ENCODE results near the gene RUNX2. TPM values are rescaled to one million over a fixed set of nuclear protein-coding genes. Genes with fewer than 3 reads are reported as not detected.

Gene RUNX2
- total RNA-seq, 1 donor from 2014 or later: 26.1 TPM

DNA sequence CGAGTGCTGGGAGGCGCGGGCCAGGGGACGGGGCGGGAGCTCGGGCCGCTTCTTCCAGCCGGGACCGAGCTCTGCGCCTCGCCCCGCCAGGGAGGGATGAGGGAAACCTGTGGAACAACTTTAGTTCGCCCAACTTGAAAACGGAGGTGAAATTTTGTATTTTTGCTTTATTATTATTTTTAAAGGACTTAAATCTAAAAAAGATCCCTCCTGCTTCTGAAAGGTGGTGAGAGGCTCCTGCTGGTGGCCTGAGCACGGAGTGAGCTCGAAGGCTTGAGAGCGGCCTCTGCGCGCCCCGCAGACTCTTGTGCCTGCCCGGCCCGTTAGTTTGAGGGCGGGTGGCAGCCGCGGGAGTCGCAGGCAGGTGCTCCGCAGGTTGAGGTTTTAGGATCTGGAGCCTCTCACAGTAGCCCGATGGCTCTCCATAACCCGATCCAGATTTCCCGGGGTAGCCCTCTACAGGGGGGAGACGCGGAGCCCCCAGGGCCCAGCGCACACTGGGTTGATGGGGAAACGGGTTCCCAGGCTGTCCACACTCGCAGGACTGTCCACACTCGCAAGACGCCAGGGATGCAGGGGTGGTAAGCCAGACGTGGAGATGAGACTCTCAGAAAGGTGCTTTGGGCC lies 95.8 kb downstream of the RUNX2 start:
- Mint-ChIP-seq H3K4me3 (ENCODE audit: unreplicated experiment) (peak overlapping the region; percentile 98), H3K27ac (ENCODE audit: unreplicated experiment) (peak overlapping the region; percentile 90), H3K36me3 (ENCODE audit: low read depth, unreplicated experiment) (no peaks in the 10 kb centered on the region), H3K9me3 (ENCODE audit: unreplicated experiment) (no peaks in the 10 kb centered on the region), H3K27me3 (ENCODE audit: low read depth, unreplicated experiment) (no peaks in the 10 kb centered on the region), H3K4me1 (ENCODE audit: low read depth, unreplicated experiment) (peaks cover 21% of the 10 kb centered on the region)
- no peaks in the 10 kb centered on the region for H3K9me3 ChIP-seq (ENCODE audit: insufficient read depth, low read depth, low read length)
- peak overlapping the region; percentile 96 for H3K9ac ChIP-seq (ENCODE audit: low read length)
- peak overlapping the region; percentile 61 for H2AFZ ChIP-seq (ENCODE audit: low read depth, low read length)
- no peak for FAIRE-seq
- H3K4me2 ChIP-seq (ENCODE audit: low read length): peak overlapping the region; percentile 98
- H4K20me1 ChIP-seq (ENCODE audit: insufficient read depth, low read length): no peaks in the 10 kb centered on the region
- H3K4me3 ChIP-seq (ENCODE audit: insufficient read depth, low read depth, low read length): peak overlapping the region; percentile 86
- H3K36me3 ChIP-seq (ENCODE audit: insufficient read depth, low read length): peaks cover 2% of the 10 kb centered on the region
- H3K27me3 ChIP-seq (ENCODE audit: insufficient read depth, low read length): no peaks in the 10 kb centered on the region
- H3K79me2 ChIP-seq (ENCODE audit: insufficient read depth, low read length): peaks cover 91% of the 10 kb centered on the region
- no peak for TF ChIP-seq EZH2 (IDR thresholded peaks at IDR 0.05; ENCODE audit: insufficient read depth, low read length)
- TF ChIP-seq, protein P1, sequence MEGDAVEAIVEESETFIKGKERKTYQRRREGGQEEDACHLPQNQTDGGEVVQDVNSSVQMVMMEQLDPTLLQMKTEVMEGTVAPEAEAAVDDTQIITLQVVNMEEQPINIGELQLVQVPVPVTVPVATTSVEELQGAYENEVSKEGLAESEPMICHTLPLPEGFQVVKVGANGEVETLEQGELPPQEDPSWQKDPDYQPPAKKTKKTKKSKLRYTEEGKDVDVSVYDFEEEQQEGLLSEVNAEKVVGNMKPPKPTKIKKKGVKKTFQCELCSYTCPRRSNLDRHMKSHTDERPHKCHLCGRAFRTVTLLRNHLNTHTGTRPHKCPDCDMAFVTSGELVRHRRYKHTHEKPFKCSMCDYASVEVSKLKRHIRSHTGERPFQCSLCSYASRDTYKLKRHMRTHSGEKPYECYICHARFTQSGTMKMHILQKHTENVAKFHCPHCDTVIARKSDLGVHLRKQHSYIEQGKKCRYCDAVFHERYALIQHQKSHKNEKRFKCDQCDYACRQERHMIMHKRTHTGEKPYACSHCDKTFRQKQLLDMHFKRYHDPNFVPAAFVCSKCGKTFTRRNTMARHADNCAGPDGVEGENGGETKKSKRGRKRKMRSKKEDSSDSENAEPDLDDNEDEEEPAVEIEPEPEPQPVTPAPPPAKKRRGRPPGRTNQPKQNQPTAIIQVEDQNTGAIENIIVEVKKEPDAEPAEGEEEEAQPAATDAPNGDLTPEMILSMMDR (IDR thresholded peaks at IDR 0.05; ENCODE audit: insufficient read depth, low read depth, low read length): no peak
- DNase-seq (ENCODE audit: low read depth): no peak
- peak overlapping the region; percentile 88 for H3K27ac ChIP-seq (ENCODE audit: low read depth, low read length)
- H3K4me1 ChIP-seq (ENCODE audit: insufficient read depth, low read length): peaks cover 26% of the 10 kb centered on the region

DNA sequence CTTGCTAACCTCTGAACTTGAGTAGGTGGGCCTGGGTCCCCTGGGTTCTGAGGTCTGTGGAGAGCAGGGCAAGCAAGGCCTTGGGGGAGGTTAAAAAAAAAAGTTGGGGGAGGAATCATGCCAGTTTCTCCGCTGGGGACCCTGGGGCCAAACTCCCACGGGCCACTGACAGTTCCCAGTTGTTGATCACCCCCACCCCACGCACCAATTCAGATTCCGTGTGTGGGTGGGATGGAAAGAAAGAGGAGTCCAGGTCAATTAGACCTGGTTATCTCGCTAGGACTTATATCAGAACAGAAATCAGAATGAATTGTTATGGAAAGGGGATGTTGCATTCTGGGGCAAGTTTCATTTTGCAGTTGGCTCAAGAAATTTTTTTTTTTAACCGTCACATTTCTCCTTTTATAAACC lies 96.3 kb downstream of the RUNX2 start:
- Histone ChIP-seq H3K27me3 (ENCODE audit: insufficient read depth, low read length) (no peaks in the 10 kb centered on the region), H3K4me2 (ENCODE audit: low read length) (peak overlapping the region; percentile 98), H4K20me1 (ENCODE audit: insufficient read depth, low read length) (no peaks in the 10 kb centered on the region), H3K4me1 (ENCODE audit: insufficient read depth, low read length) (peaks cover 22% of the 10 kb centered on the region), H3K36me3 (ENCODE audit: insufficient read depth, low read length) (peaks cover 6% of the 10 kb centered on the region), H3K4me3 (ENCODE audit: insufficient read depth, low read depth, low read length) (peak overlapping the region; percentile 86), H2AFZ (ENCODE audit: low read depth, low read length) (peak overlapping the region; percentile 61), H3K79me2 (ENCODE audit: insufficient read depth, low read length) (peaks cover 94% of the 10 kb centered on the region), H3K9ac (ENCODE audit: low read length) (peak overlapping the region; percentile 96), H3K9me3 (ENCODE audit: insufficient read depth, low read depth, low read length) (no peaks in the 10 kb centered on the region), H3K27ac (ENCODE audit: low read depth, low read length) (peak overlapping the region; percentile 88)
- no peak for TF ChIP-seq EZH2 (IDR thresholded peaks at IDR 0.05; ENCODE audit: insufficient read depth, low read length)
- TF ChIP-seq, protein P1 (IDR thresholded peaks at IDR 0.05; ENCODE audit: insufficient read depth, low read depth, low read length): no peak
- Mint-ChIP-seq H3K27ac (ENCODE audit: unreplicated experiment) (peak overlapping the region; percentile 90), H3K9me3 (ENCODE audit: unreplicated experiment) (no peaks in the 10 kb centered on the region), H3K36me3 (ENCODE audit: low read depth, unreplicated experiment) (no peaks in the 10 kb centered on the region), H3K27me3 (ENCODE audit: low read depth, unreplicated experiment) (no peaks in the 10 kb centered on the region), H3K4me3 (ENCODE audit: unreplicated experiment) (peak overlapping the region; percentile 98), H3K4me1 (ENCODE audit: low read depth, unreplicated experiment) (peaks cover 21% of the 10 kb centered on the region)
- DNase-seq (ENCODE audit: low read depth): no peak
- peak; percentile 9 for FAIRE-seq

DNA sequence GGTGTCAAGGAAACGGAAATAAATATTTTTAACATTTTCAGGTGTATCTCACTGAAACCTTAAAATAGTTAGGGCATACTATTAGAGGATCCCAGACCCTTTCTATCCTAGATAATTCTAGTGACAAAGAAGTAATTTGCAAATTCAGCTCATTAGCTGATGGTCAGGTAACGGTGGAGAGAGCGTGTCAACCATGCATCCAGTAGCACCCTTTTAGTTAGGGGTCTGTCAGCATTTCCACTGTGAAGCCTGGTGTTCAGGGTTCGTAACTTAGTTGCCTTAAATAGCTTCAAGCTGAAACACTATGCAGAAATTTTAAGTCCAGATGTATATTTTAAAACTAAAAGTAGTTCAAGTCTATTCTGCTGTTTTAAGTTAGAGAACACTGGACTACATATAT lies 98.1 kb downstream of the RUNX2 start:
- H3K36me3 Mint-ChIP-seq (ENCODE audit: low read depth, unreplicated experiment): peaks cover 9% of the 10 kb centered on the region
- H3K27ac Mint-ChIP-seq (ENCODE audit: unreplicated experiment): no peak overlapping the region
- Histone ChIP-seq H3K4me1 (ENCODE audit: insufficient read depth, low read length) (peaks cover 7% of the 10 kb centered on the region), H3K9me3 (ENCODE audit: insufficient read depth, low read depth, low read length) (no peaks in the 10 kb centered on the region), H2AFZ (ENCODE audit: low read depth, low read length) (no peak overlapping the region), H3K9ac (ENCODE audit: low read length) (no peak overlapping the region), H3K79me2 (ENCODE audit: insufficient read depth, low read length) (peaks cover 97% of the 10 kb centered on the region), H3K36me3 (ENCODE audit: insufficient read depth, low read length) (peaks cover 8% of the 10 kb centered on the region), H4K20me1 (ENCODE audit: insufficient read depth, low read length) (no peaks in the 10 kb centered on the region), H3K4me3 (ENCODE audit: insufficient read depth, low read depth, low read length) (no peak overlapping the region), H3K27me3 (ENCODE audit: insufficient read depth, low read length) (no peaks in the 10 kb centered on the region), H3K4me2 (ENCODE audit: low read length) (no peak overlapping the region), H3K27ac (ENCODE audit: low read depth, low read length) (no peak overlapping the region)
- no peaks in the 10 kb centered on the region for H3K27me3 Mint-ChIP-seq (ENCODE audit: low read depth, unreplicated experiment)
- TF ChIP-seq, protein P1 (IDR thresholded peaks at IDR 0.05; ENCODE audit: insufficient read depth, low read depth, low read length): no peak
- no peak for TF ChIP-seq EZH2 (IDR thresholded peaks at IDR 0.05; ENCODE audit: insufficient read depth, low read length)
- H3K9me3 Mint-ChIP-seq (ENCODE audit: unreplicated experiment): no peaks in the 10 kb centered on the region
- FAIRE-seq (no peak), DNase-seq (ENCODE audit: low read depth) (no peak)
- peak overlapping the region; percentile 60 for H3K4me3 Mint-ChIP-seq (ENCODE audit: unreplicated experiment)
- H3K4me1 Mint-ChIP-seq (ENCODE audit: low read depth, unreplicated experiment): peaks cover 29% of the 10 kb centered on the region
